ENCODE results near the gene FAM25G.
"Not testable (repeated sequence)": the region's sequence is repeated elsewhere in the genome, so short reads cannot be mapped to it uniquely, and the experiment has no call there.

FAM25G gene

DNA sequence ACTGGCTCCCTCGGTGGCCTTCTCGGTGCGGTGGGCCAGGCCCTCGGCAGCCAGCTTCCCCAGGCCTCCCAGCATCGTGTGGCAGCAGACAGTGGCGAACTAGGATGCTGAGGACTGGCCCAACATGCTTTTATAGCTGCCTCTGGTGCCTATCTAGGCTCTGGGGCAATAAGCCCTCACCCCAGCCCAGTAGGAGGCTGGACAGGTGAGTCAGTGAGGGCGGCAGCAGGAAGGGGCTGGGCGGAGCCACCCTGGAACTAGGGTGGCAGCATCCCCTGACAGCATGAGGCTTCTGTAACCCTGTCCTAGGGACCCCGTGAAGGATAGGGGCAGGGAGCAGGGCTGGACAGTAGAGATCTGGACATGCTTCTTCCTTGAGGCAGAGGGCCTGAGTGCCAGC lies at the start of gene FAM25G:
FAM25G (minus strand) TSS at position 101 of the 400 bp plus-strand sequence; CDS start at position 75, 26 bp downstream.
- DNase-seq (ENCODE audit: low read depth in 2 of 2), result not testable (repeated sequence)

DNA sequence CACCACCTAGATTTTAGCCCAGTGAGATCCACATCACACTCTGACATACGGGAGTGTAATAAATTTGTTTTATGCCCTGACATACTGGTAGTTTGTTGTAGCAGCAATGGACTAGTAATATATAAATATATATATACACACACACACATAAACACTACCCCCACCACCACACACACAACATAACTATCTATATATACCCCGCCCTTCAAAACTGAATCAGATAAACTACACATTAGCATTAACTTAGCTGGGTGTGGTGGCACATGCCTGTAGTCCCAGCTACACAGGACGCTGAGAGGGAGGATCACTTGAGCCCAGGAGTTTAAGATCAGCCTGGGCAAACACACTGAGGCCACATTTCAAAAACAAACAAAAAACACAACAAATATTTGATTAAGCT lies 44.9 kb upstream of the FAM25G start:
- DNase-seq (ENCODE audit: low read depth in 2 of 2), result not testable (repeated sequence)

GRCh38 chr10:47523475-47523874 lies 32.0 kb upstream of the FAM25G start, which contains the start of gene AGAP9:
Gene AGAP9 (minus strand): TSS chr10:47523638. CDS start chr10:47523526, 112 bp downstream.
- not testable (repeated sequence) for DNase-seq (ENCODE audit: low read depth in 2 of 2)

- DNase-seq (ENCODE audit: low read depth in 2 of 2), result not testable (repeated sequence)
Observed at GRCh38 chr10:47502313-47502712, 10.8 kb upstream of the FAM25G start.

DNA sequence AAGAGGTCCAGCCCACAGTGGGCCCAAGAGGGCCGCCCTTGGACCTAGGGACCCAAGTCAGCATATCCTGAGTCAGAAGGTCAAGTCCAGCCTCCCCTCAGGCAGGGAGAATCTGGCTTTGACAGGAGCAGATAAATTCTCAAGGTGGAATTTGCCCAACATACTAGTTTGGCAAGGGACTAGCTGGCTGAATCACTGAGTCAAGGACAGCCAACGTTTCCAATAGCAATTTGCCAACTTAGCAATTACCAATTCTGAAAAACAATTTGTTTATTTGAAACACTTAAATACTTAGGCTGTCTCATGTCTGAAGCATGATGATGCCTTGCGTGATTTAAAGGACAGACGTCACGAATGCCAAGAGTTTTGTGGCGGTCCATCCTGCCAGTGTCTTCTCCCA lies 2.7 kb upstream of the FAM25G start:
- DNase-seq (ENCODE audit: low read depth in 2 of 2), result not testable (repeated sequence)

GRCh38 chr10:47489630-47490029 lies 1.9 kb downstream of the FAM25G start:
- DNase-seq (ENCODE audit: low read depth in 2 of 2), result not testable (repeated sequence)

DNA sequence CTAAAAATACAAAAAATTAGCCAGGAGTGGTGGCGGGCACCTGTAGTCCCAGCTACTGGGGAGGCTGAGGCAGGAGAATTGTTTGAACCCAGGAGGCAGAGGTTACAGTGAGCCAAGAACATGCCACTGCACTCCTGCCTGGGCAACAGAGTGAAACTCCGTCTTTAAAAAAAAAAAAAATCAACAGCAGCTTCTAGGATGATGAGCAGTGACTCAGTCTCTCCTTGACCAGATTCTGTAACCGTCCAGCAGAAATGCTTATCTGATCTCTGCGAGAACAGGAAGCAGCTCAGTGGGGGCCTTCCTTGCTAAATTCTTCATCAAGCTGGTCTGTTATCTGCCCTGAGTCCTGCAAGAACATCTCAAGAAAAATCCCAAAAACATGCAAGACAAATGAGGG lies 5.6 kb downstream of the FAM25G start:
- DNase-seq (ENCODE audit: low read depth in 2 of 2), result peak; percentile 7

DNA sequence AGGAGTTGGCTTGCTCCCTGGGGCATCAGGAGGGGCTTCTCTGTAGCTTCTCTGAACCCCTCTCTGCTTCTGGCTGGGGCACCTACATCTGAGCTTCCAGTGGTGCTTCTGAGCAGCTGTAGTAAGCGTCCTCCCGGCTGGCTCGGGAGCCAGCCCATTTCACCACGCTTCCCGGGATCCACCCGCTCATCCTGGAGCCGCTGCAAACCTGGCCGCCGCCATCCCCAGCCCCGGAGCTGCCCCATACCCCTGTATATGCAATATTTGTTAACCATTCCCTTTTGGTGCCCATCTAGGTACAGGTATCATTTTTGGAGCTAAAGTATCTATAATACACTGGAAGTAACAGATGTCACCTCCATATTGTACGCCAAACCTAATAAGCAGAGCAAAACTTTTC lies 6.7 kb downstream of the FAM25G start:
- not testable (repeated sequence) for DNase-seq (ENCODE audit: low read depth in 2 of 2)

GRCh38 chr10:47483923-47484322 lies 7.6 kb downstream of the FAM25G start, which contains the start of gene ANXA8:
Gene ANXA8 (minus strand): TSS chr10:47484115. CDS start chr10:47483933, 182 bp downstream.
- DNase-seq (ENCODE audit: low read depth in 2 of 2), result not testable (repeated sequence)

GRCh38 chr10:47482367-47482766 lies 9.1 kb downstream of the FAM25G start:
- DNase-seq (ENCODE audit: low read depth in 2 of 2), result not testable (repeated sequence)

- DNase-seq (ENCODE audit: low read depth in 2 of 2), result not testable (repeated sequence)
Observed at GRCh38 chr10:47481768-47482181, 9.7 kb downstream of the FAM25G start.

DNA sequence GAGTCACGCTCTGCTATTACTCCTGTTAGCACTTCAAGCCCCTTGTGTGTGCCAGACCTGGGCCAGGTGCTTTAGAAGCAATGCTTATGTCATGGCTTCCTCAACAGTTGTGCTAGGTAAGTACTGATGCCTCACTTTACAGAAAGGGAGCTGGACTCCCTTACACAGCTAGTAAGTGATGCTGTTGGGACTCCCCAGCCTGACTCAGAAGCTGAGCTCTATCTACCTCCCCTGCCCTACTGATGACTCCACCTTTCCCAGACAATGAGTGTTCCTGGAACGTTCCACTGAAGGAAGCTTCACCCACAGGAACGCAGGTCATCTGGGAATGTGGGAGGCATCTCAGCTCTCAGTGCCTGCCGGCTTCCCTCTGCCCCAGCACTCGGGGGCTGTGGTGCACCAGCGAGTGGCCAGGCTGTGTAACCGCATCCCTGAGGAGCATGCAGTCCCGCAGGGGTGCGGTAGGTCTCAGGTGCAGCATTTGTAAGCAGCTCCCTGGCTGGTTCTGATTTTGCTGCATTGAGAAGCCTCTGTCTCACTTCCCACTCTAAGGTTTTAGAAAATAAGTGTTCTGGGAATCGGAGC lies 10.2 kb downstream of the FAM25G start:
- DNase-seq (ENCODE audit: low read depth in 2 of 2), result not testable (repeated sequence)

GRCh38 chr10:47480133-47480532 lies 11.4 kb downstream of the FAM25G start:
- not testable (repeated sequence) for DNase-seq (ENCODE audit: low read depth in 2 of 2)

GRCh38 chr10:47478114-47478513 lies 13.4 kb downstream of the FAM25G start:
- not testable (repeated sequence) for DNase-seq (ENCODE audit: low read depth in 2 of 2)

- DNase-seq (ENCODE audit: low read depth in 2 of 2), result not testable (repeated sequence)
Observed at GRCh38 chr10:47477078-47477477, 14.4 kb downstream of the FAM25G start.

DNA sequence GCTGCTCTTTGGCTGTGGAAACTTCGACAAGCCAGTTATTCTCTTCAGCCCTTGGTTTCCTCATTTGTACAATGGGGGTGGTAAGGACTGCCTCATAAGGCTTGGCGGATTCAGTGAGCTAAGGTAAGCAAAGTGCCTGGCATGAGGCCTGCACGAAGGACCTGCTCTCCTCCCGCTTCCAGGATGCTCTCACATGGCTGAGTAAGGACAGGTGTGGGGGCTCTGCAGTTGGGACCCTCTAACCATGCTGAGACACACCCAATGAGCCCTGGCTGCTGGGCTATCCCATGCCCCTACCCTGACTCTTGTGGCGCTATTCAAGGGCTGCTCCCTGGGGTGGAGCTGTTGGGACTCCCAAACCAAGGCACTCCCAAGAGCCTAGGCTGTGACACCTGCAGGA lies 16.4 kb downstream of the FAM25G start:
- not testable (repeated sequence) for DNase-seq (ENCODE audit: low read depth in 2 of 2)

DNA sequence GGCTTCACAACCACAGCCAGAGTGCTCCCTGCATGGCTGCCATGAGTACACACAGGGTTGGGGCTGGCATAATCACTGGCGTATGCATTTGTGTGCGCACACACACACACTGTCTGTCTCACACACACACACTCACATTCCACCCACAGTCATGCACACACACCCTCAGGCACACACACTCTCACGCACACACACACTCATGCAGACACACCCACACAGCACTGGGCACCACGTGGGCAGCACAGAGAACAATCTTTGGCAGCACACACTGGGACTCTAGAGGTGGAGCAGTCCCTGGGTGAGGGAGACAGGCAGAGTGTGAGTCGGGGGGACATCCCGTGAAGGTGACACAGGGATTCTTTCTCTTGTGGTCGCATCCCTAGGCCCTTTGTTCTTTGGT lies 18.0 kb downstream of the FAM25G start:
- DNase-seq (ENCODE audit: low read depth in 2 of 2), result not testable (repeated sequence)

- not testable (repeated sequence) for DNase-seq (ENCODE audit: low read depth in 2 of 2)
Observed at GRCh38 chr10:47472647-47473046, 18.9 kb downstream of the FAM25G start.

DNA sequence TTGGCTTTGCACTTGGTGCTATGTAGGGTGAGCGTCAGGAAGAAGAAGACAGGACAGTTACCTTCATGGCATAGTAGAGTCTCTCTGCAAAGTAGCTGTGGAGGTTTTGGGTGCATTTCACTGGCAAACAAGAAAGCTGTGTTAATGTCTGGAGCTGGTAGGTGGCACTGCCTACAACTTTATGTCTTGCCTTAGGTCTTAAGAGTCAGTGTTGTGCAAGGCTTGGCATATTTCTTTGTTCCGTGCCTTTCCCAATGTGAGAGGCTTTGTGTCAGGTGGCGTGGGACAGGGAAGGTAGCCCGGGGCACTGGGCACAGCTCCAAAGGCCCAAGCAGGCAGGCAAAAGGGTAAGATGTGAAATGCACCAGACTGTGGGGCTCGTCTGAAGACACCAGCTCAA lies 19.4 kb downstream of the FAM25G start:
- not testable (repeated sequence) for DNase-seq (ENCODE audit: low read depth in 2 of 2)

- DNase-seq (ENCODE audit: low read depth in 2 of 2), result not testable (repeated sequence)
Observed at GRCh38 chr10:47468731-47469528, 22.6 kb downstream of the FAM25G start.

DNA sequence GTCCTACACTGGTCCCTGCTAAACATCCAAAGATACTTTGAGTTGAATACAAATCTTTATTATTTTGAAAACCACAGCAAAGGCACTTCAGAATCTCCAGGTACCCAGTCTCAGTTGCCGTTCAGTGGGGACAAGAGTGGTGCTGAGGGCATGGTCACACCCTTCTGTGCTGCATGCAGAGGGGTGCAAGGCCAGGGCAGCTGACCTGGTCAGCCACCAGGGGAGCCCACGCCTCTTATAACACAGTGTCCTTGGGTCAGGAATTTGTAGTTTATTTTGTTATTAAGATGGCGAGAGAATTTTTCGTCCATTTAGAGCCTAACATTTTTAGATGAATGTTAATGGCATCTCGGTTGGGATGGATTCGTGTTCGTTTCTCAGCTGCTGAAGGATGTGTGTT lies 23.5 kb downstream of the FAM25G start:
- DNase-seq (ENCODE audit: low read depth in 2 of 2), result not testable (repeated sequence)

DNA sequence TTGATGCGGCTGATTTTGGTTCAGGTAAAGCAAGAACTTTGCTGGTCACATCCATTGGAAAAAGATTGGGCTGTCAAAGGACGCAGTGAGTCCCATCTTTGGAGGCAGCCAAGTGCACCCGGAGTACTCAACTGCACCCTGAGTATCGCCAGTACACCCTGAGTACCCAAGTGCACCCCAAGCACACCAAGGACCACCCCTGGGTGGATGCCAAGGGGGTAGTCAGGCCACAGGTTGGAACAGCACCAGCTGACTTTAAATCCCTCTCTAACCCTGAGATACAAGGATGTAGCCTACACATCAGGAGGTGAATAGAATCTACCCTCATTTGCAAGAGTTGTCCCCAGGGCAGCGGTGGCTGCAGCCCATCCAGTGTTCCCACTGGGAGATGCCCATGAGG lies 24.0 kb downstream of the FAM25G start:
- DNase-seq (ENCODE audit: low read depth in 2 of 2), result not testable (repeated sequence)

All from fibroblast of skin of left quadriceps (primary cell).